Endothelial cell of umbilical vein (primary cell): ENCODE measurements around the gene USP46. TPM values are rescaled to one million over a fixed set of nuclear protein-coding genes. Genes with fewer than 3 reads are reported as not detected.

Source experiments
- BruUV-seq: library from RNA; stranded (reverse); fragments of 400-500 nt; replicated peaks from 2 replicates; lab custom pipeline; 2021; lab: Mats Ljungman, UMichigan
- CTCF ChIA-PET: fragments of 300-600, 350-600 bp; sonication (Branson Sonifier 250); formaldehyde crosslinking; loops from one replicate; lab custom pipeline; 2021; ENCODE audit warnings: antibody characterized with exemption, inconsistent platforms; lab: Charles Lee
- POLR2A ChIA-PET: fragments of 300-600, 350-600 bp; sonication (Branson Sonifier 250); formaldehyde crosslinking; loops from one replicate; lab custom pipeline; 2021; ENCODE audit warnings: antibody characterized with exemption, inconsistent platforms; lab: Charles Lee
- DNase-seq: peaks from one replicate; pipeline ENCODE4 v3.0.0-alpha.2; 2011; ENCODE audit warnings: low read depth, low spot score
- FAIRE-seq: peaks from 2 replicates; lab custom pipeline; 2011; peaks lifted over from hg19 to GRCh38; lab: Jason Lieb, UNC
- H2AFZ ChIP-seq: 2 replicates; pipeline ENCODE4 v1.6.0; 2012; ENCODE audit warnings: low read depth, low read length, control low read depth, inconsistent platforms
- H3K27ac ChIP-seq: 2 replicates; pipeline ENCODE4 v1.5.1; 2011; ENCODE audit warnings: low read depth, mild to moderate bottlenecking, control low read depth, low read length, moderate library complexity; ENCODE audit not compliant: insufficient read depth
- H3K27me3 ChIP-seq, 2 experiments: 2 replicates each; pipeline versions ENCODE4 v1.6.0 to v1.6.1; 2011; ENCODE audit warnings: low read length in 2 of 2, mixed read lengths in 1 of 2; ENCODE audit not compliant: control insufficient read depth in 2 of 2, insufficient read depth in 2 of 2
- H3K36me3 ChIP-seq, 2 experiments: 2 replicates in 1 of 2; 3 replicates in 1 of 2; pipeline ENCODE4 v1.5.1; 2011; ENCODE audit warnings: low read length in 2 of 2, mild to moderate bottlenecking in 1 of 2, moderate library complexity in 1 of 2; ENCODE audit not compliant: control insufficient read depth in 2 of 2, insufficient read depth in 2 of 2; ENCODE audit errors: extremely low read depth in 1 of 2
- H3K4me1 ChIP-seq: 3 replicates; pipeline ENCODE4 v1.5.1; 2011; ENCODE audit warnings: mild to moderate bottlenecking, low read length; ENCODE audit not compliant: control insufficient read depth, insufficient read depth; ENCODE audit errors: extremely low read depth
- H3K4me2 ChIP-seq: 2 replicates; pipeline ENCODE4 v1.6.1; 2011; ENCODE audit warnings: low read length, control low read depth, mixed read lengths; ENCODE audit not compliant: insufficient read depth
- H3K4me3 ChIP-seq, 3 experiments: fragments of 200-600 bp in 1 of 3; sonication (generic), shearing (Covaris generic) in 1 of 3; replicated peaks in 1 of 3; 2 replicates each; pipeline ENCODE4 v1.5.1; 2011 to 2016; ENCODE audit warnings: control low read depth in 3 of 3, low read length in 3 of 3, mild to moderate bottlenecking in 2 of 3, inconsistent platforms in 1 of 3, low read depth in 1 of 3, moderate library complexity in 1 of 3; ENCODE audit not compliant: insufficient read depth in 1 of 3
- H3K79me2 ChIP-seq: 2 replicates; pipeline ENCODE4 v1.6.0; 2012; ENCODE audit warnings: low read length, inconsistent platforms; ENCODE audit not compliant: control insufficient read depth, insufficient read depth
- H3K9ac ChIP-seq: replicated peaks from 2 replicates; pipeline ENCODE3; 2011; ENCODE audit warnings: low read length, control low read depth; ENCODE audit not compliant: insufficient read depth; ENCODE audit errors: extremely low read depth
- H3K9me1 ChIP-seq: replicated peaks from 3 replicates; pipeline ENCODE4 v1.6.0; 2011; ENCODE audit warnings: mild to moderate bottlenecking, low read length; ENCODE audit not compliant: control insufficient read depth, insufficient read depth; ENCODE audit errors: extremely low read depth
- H3K9me3 ChIP-seq: replicated peaks from 2 replicates; pipeline ENCODE4 v1.5.1; 2012; ENCODE audit warnings: low read length, inconsistent platforms; ENCODE audit not compliant: control insufficient read depth, insufficient read depth
- H4K20me1 ChIP-seq: replicated peaks from 2 replicates; pipeline ENCODE3; 2011; ENCODE audit warnings: mild to moderate bottlenecking, low read length; ENCODE audit not compliant: control insufficient read depth, insufficient read depth; ENCODE audit errors: extremely low read depth
- EZH2 ChIP-seq: IDR thresholded peaks from 2 replicates; pipeline ENCODE4 v1.6.1; 2012; ENCODE audit warnings: borderline replicate concordance, low read depth, mild to moderate bottlenecking, moderate library complexity, low read length, inconsistent platforms; ENCODE audit not compliant: severe bottlenecking
- FOS ChIP-seq: IDR thresholded peaks from 2 replicates; pipeline ENCODE4 v1.6.1; 2011; ENCODE audit warnings: mild to moderate bottlenecking, low read length, moderate library complexity, borderline replicate concordance; ENCODE audit not compliant: insufficient read depth
- GATA2 ChIP-seq: IDR thresholded peaks from 2 replicates; pipeline ENCODE4 v1.7.0; 2011; ENCODE audit warnings: low read depth, mild to moderate bottlenecking, moderate library complexity, mixed read lengths, low read length; ENCODE audit not compliant: insufficient read length, insufficient read depth
- JUN ChIP-seq: IDR thresholded peaks from 2 replicates; pipeline ENCODE4 v1.6.1; 2011; ENCODE audit warnings: borderline replicate concordance, low read depth; ENCODE audit not compliant: insufficient read length, insufficient read depth
- MAX ChIP-seq: IDR thresholded peaks from 2 replicates; pipeline ENCODE4 v1.6.1; 2011; ENCODE audit not compliant: insufficient read depth, insufficient read length
- MYC ChIP-seq: IDR thresholded peaks from one replicate; pipeline ENCODE4 v1.6.1; 2011; ENCODE audit warnings: mild to moderate bottlenecking, low read depth, low read length
- POLR2A ChIP-seq: IDR thresholded peaks from 2 replicates; pipeline ENCODE4 v1.6.1; 2012; ENCODE audit warnings: low read depth, mild to moderate bottlenecking, control low read depth, low read length
- POLR2AphosphoS5 ChIP-seq: IDR thresholded peaks from 2 replicates; pipeline ENCODE4 v1.6.1; 2012; ENCODE audit warnings: low read depth, mild to moderate bottlenecking, control low read depth, low read length, moderate library complexity; ENCODE audit not compliant: insufficient read depth
- dilution Hi-C: fragments of 300-500 bp; cut with MboI; formaldehyde crosslinking; loops from one replicate; pipeline ENCODE4 v1.15.0; 2019; ENCODE audit warnings: low sequenced_read_pairs; ENCODE audit not compliant: extremely low pct_ligation_motif_present
- intact Hi-C: fragments of 100-400 bp; cut with micrococcal nuclease; formaldehyde crosslinking; loops from one replicate; pipeline ENCODE4 v1.10.0; 2022
- polyA plus RNA-seq, 4 experiments: library from polyadenylated mRNA; depleted of rRNA in 3 of 4; stranded (reverse) in 3 of 4; unstranded in 1 of 4; fragments of >200 nt; gene quantifications; 2 replicates each; pipeline versions ENCODE4 v1.2.1 to v1.2.3, GENCODE V29; 2011 to 2012; ENCODE audit warnings: missing spikeins in 1 of 4
- total RNA-seq: library from RNA; stranded (reverse); gene quantifications from 2 replicates; pipeline ENCODE4 v1.2.3, GENCODE V29; 2021
- TF ChIP-seq, protein P1 (sequence below), 2 donors: IDR thresholded peaks; 1 replicate in 1 of 2; 2 replicates in 1 of 2; pipeline ENCODE4 v1.5.1; 2011; ENCODE audit warnings: low read length in 2 of 2, mild to moderate bottlenecking in 2 of 2, moderate library complexity in 2 of 2, control low read depth in 1 of 2, inconsistent platforms in 1 of 2, low read depth in 1 of 2; ENCODE audit not compliant: insufficient read depth in 1 of 2; ENCODE audit errors: extremely low read depth in 1 of 2

USP46 gene
- total and polyA plus RNA-seq, 2 donors (not counting 3 experiments of a cell fraction or from before 2014, with no cell fraction given), result 5.2 to 23.7 TPM

DNA sequence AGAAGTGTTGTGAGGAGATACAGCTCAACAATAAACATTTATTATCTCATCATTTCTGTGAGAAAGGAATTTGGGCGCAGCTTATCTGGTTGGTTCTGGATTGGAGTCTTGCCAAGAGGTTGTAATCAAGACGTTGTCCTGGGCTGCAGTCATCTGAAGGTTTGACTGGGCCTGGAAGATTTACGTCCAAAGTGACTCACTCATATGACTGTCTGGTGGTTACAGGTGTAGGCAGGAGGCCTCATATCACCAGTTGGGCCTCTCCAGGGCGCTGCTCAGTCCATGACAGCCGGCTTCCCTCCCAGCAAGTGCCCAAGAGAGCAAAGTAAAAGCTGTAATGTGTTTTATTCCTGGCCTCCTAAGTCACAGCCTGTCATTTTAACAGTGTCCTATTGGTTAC, 106.3 kb downstream of the USP46 start:
- no peak overlapping the region for H3K4me2 ChIP-seq
- TF ChIP-seq POLR2A (no peak), EZH2 (no peak), MYC (no peak), GATA2 (no peak), JUN (no peak), FOS (no peak), MAX (no peak), POLR2AphosphoS5 (no peak)
- TF ChIP-seq, protein P1, sequence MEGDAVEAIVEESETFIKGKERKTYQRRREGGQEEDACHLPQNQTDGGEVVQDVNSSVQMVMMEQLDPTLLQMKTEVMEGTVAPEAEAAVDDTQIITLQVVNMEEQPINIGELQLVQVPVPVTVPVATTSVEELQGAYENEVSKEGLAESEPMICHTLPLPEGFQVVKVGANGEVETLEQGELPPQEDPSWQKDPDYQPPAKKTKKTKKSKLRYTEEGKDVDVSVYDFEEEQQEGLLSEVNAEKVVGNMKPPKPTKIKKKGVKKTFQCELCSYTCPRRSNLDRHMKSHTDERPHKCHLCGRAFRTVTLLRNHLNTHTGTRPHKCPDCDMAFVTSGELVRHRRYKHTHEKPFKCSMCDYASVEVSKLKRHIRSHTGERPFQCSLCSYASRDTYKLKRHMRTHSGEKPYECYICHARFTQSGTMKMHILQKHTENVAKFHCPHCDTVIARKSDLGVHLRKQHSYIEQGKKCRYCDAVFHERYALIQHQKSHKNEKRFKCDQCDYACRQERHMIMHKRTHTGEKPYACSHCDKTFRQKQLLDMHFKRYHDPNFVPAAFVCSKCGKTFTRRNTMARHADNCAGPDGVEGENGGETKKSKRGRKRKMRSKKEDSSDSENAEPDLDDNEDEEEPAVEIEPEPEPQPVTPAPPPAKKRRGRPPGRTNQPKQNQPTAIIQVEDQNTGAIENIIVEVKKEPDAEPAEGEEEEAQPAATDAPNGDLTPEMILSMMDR (IDR thresholded peaks at IDR 0.05; ENCODE audit: extremely low read depth in 1 of 2, insufficient read depth in 1 of 2, low read depth in 1 of 2, low read length in 2 of 2), result no peak
- no peak overlapping the region for H3K4me3 ChIP-seq
- H4K20me1 ChIP-seq, result no peaks in the 10 kb centered on the region
- H3K79me2 ChIP-seq, result no peaks in the 10 kb centered on the region
- no peaks in the 10 kb centered on the region for H3K9me1 ChIP-seq
- H3K27ac ChIP-seq, result no peak overlapping the region
- H3K27me3 ChIP-seq, result peaks cover 13 to 18% of the 10 kb centered on the region in 2 experiments
- no peak for DNase-seq
- no peak overlapping the region for H3K9ac ChIP-seq
- ChIA-PET CTCF (interaction anchor here (1.1 to 2.1 kb wide), 3 partner anchors 35 to 1681 kb away, joined by 3 to 10 read pairs (median 5); no protein-coding TSS in a partner anchor), POLR2A (no interaction called here)
- H2AFZ ChIP-seq, result no peak overlapping the region
- intact Hi-C loops (no loop called here), dilution Hi-C loops (no loop called here)
- no peak for FAIRE-seq
- no peaks in the 10 kb centered on the region for H3K9me3 ChIP-seq
- H3K4me1 ChIP-seq, result no peaks in the 10 kb centered on the region
- no peaks in the 10 kb centered on the region for H3K36me3 ChIP-seq
- BruUV-seq, result no TSS peak
